IMR-90 (cell line): ENCODE data around the gene ANK3. TPM values are rescaled to one million over a fixed set of nuclear protein-coding genes. Genes with fewer than 3 reads are reported as not detected.

Experiments used
- ATAC-seq: fragments of 200-7000 bp; cut with Tn5 transposase; 2 replicates; pipeline ENCODE4 v1.9.1; 2020; ENCODE audit warnings: low read depth, mild to moderate bottlenecking, moderate library complexity
- BruUV-seq: library from RNA; stranded (reverse); fragments of 400-500 nt; replicated peaks from 2 replicates; lab custom pipeline; 2021; lab: Mats Ljungman, UMichigan
- CTCF ChIA-PET: fragments of 300-600 bp; formaldehyde crosslinking; extraction: SDS; loops from one replicate; lab custom pipeline; 2021; ENCODE audit warnings: antibody characterized with exemption; lab: Yijun Ruan, JAX
- POLR2A ChIA-PET: fragments of 300-600 bp; sonication (Branson Sonifier 250); formaldehyde crosslinking; loops from one replicate; lab custom pipeline; 2022; ENCODE audit warnings: antibody characterized with exemption; ENCODE audit not compliant: unreplicated experiment; lab: Charles Lee
- DNase-seq: peaks from one replicate; pipeline ENCODE4 v3.0.0; 2013
- H2AFZ ChIP-seq: replicated peaks from 2 replicates; pipeline ENCODE3; 2013; ENCODE audit warnings: low read length, mild to moderate bottlenecking; ENCODE audit not compliant: poor library complexity
- H2AK5ac ChIP-seq: 2 replicates; pipeline ENCODE4 v1.6.1; 2013; ENCODE audit warnings: low read depth, low read length, inconsistent platforms
- H2AK9ac ChIP-seq: replicated peaks from 2 replicates; pipeline ENCODE3; 2013; ENCODE audit warnings: mild to moderate bottlenecking, low read depth, low read length, moderate library complexity; ENCODE audit not compliant: poor library complexity
- H2BK120ac ChIP-seq: 2 replicates; pipeline ENCODE4 v1.6.1; 2013; ENCODE audit warnings: low read depth, low read length, inconsistent platforms
- H2BK15ac ChIP-seq: 3 replicates; pipeline ENCODE4 v1.6.1; 2013; ENCODE audit warnings: low read depth, low read length, inconsistent platforms
- H2BK20ac ChIP-seq: 2 replicates; pipeline ENCODE4 v1.6.1; 2013; ENCODE audit warnings: low read depth, mild to moderate bottlenecking, inconsistent platforms, low read length, moderate library complexity
- H2BK5ac ChIP-seq: 2 replicates; pipeline ENCODE4 v1.6.1; 2013; ENCODE audit warnings: mild to moderate bottlenecking, low read depth, low read length, inconsistent platforms; ENCODE audit not compliant: poor library complexity, severe bottlenecking
- H3K14ac ChIP-seq: replicated peaks from 2 replicates; pipeline ENCODE4 v1.6.1; 2013; ENCODE audit warnings: low read depth, low read length, inconsistent platforms
- H3K18ac ChIP-seq: 2 replicates; pipeline ENCODE4 v1.6.1; 2013; ENCODE audit warnings: low read depth, low read length, control low read depth
- H3K23ac ChIP-seq: 2 replicates; pipeline ENCODE4 v1.6.1; 2013; ENCODE audit warnings: low read depth, low read length, inconsistent platforms
- H3K27ac ChIP-seq: 2 replicates; pipeline ENCODE4 v1.5.1; 2013; ENCODE audit warnings: mild to moderate bottlenecking, control low read depth, low read length; ENCODE audit not compliant: insufficient read depth
- H3K27me3 ChIP-seq: 2 replicates; pipeline ENCODE4 v1.6.1; 2013; ENCODE audit warnings: low read length; ENCODE audit not compliant: control insufficient read depth, insufficient read depth
- H3K36me3 ChIP-seq: 2 replicates; pipeline ENCODE4 v1.6.1; 2013; ENCODE audit warnings: low read length, mixed read lengths; ENCODE audit not compliant: control insufficient read depth, insufficient read depth
- H3K4ac ChIP-seq: 2 replicates; pipeline ENCODE4 v1.6.1; 2013; ENCODE audit warnings: low read depth, low read length, inconsistent platforms
- H3K4me1 ChIP-seq: 2 replicates; pipeline ENCODE4 v1.6.1; 2013; ENCODE audit warnings: low read length, mixed read lengths; ENCODE audit not compliant: control insufficient read depth, insufficient read depth
- H3K4me2 ChIP-seq: 2 replicates; pipeline ENCODE4 v1.6.1; 2013; ENCODE audit warnings: low read depth, mild to moderate bottlenecking, control low read depth, low read length, moderate library complexity
- H3K4me3 ChIP-seq: 2 replicates; pipeline ENCODE4 v1.5.1; 2013; ENCODE audit warnings: low read depth, mild to moderate bottlenecking, control low read depth, low read length, moderate library complexity; ENCODE audit not compliant: insufficient read depth
- H3K56ac ChIP-seq: 2 replicates; pipeline ENCODE4 v1.6.1; 2013; ENCODE audit warnings: low read length, inconsistent platforms; ENCODE audit not compliant: insufficient read depth; ENCODE audit errors: extremely low read depth
- H3K79me1 ChIP-seq, 2 experiments: 2 replicates each; pipeline ENCODE4 v1.6.1; 2013; ENCODE audit warnings: low read length in 2 of 2, inconsistent platforms in 1 of 2, low read depth in 1 of 2
- H3K9ac ChIP-seq: 2 replicates; pipeline ENCODE4 v1.6.1; 2013; ENCODE audit warnings: low read depth, low read length, control low read depth
- H3K9me1 ChIP-seq: 2 replicates; pipeline ENCODE4 v1.6.1; 2013; ENCODE audit warnings: low read length, inconsistent platforms; ENCODE audit not compliant: insufficient read depth
- H3K9me3 ChIP-seq: 2 replicates; pipeline ENCODE4 v1.6.1; 2013; ENCODE audit warnings: low read length; ENCODE audit not compliant: control insufficient read depth, insufficient read depth
- H4K20me1 ChIP-seq: 2 replicates; pipeline ENCODE4 v1.6.1; 2013; ENCODE audit warnings: low read length, inconsistent platforms; ENCODE audit not compliant: insufficient read depth
- H4K5ac ChIP-seq: 2 replicates; pipeline ENCODE4 v1.6.1; 2013; ENCODE audit warnings: mild to moderate bottlenecking, low read depth, low read length, control low read depth
- H4K8ac ChIP-seq, 2 experiments: 2 replicates each; pipeline ENCODE4 v1.6.1; 2013; ENCODE audit warnings: low read depth in 2 of 2, low read length in 2 of 2, control low read depth in 1 of 2, inconsistent platforms in 1 of 2
- H4K91ac ChIP-seq: 2 replicates; pipeline ENCODE4 v1.6.1; 2013; ENCODE audit warnings: low read depth, low read length, inconsistent platforms; ENCODE audit not compliant: insufficient read depth
- MAZ ChIP-seq: IDR thresholded peaks from 2 replicates; pipeline ENCODE4 v1.6.1; 2012; ENCODE audit warnings: low read depth, mild to moderate bottlenecking, low read length, improper control_type of control experiment, moderate library complexity, borderline replicate concordance
- MXI1 ChIP-seq: IDR thresholded peaks from 2 replicates; pipeline ENCODE4 v1.6.1; 2012; ENCODE audit warnings: low read depth, mild to moderate bottlenecking, low read length, moderate library complexity, borderline replicate concordance
- WGBS, 2 experiments: methylation state at CpG; one replicate each; pipeline versions ENCODE4 v1.1.5 to v1.1.7; 2013; ENCODE audit warnings: missing lambda C conversion rate in 2 of 2; ENCODE audit not compliant: insufficient read length in 1 of 2; ENCODE audit errors: extremely low coverage in 2 of 2; 5-methylcytosine and 5-hydroxymethylcytosine counted together
- dilution Hi-C: fragments of 300-500 bp; cut with HindIII; formaldehyde crosslinking; loops from one replicate; pipeline ENCODE4 v1.14.3; 2018; ENCODE audit warnings: low sequenced_read_pairs; ENCODE audit not compliant: unreplicated experiment
- in situ Hi-C: fragments of 300-500 bp; cut with MboI; formaldehyde crosslinking; loops from 3 replicates; pipeline ENCODE4 v1.14.3; 2019; ENCODE audit warnings: low sequenced_read_pairs, inconsistent platforms, mixed read lengths
- intact Hi-C: fragments of 100-400 bp; cut with micrococcal nuclease; formaldehyde crosslinking; loops from 2 replicates; pipeline ENCODE4 v1.10.0; 2022
- polyA plus RNA-seq, 3 experiments: library from polyadenylated mRNA; depleted of rRNA; stranded (reverse); fragments of >200 nt; gene quantifications; 2 replicates each; pipeline ENCODE4 v1.2.3, GENCODE V29; 2012; ENCODE audit warnings: low replicate concordance in 1 of 3
- total RNA-seq: library from RNA; depleted of rRNA; stranded (reverse); fragments of >200 nt; gene quantifications from 2 replicates; pipeline ENCODE4 v1.2.3, GENCODE V29; 2012

ANK3 gene
- total and polyA plus RNA-seq, 2 of the 4 experiments (the other 2 are of a cell fraction), result 0.63 to 1.8 TPM

DNA sequence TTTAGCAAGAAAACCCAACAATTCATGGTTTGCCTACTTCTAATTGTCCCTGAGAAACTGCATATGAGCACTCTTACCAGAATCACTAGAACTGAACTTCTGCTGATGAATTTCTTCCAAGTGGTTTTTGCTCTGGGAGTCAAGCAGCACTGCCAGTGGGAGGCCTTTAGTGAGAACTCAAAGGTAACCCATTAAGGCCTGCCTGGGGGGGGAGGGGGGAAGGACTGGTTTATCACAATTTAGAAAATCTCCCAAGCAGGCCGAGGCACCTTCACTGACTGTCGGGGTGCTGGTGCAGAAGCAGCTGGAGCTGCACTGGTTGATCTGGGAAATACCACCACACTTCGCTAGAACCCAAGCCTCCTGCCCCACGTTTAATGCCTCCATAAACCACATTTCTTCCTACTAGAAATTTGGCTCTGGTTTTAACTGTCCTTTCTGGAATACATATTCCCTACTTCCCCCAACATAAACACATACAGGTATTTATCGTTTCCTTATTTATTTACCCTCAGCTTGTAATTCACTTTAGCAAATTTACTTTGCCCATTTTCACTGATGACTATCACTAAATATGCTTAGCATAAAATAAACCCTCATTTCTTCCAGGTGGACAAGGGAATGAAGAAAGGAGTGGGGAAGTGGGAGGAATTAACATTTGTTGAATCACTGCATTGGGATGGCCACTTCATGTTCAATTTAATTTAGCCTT, 14.2 kb downstream of the ANK3 start:
- ATAC-seq (no peak), DNase-seq (no peak)
- Histone ChIP-seq H2AFZ (no peak overlapping the region), H3K9me3 (no peaks in the 10 kb centered on the region), H2BK5ac (no peak overlapping the region), H4K5ac (no peak overlapping the region), H3K9ac (no peak overlapping the region), H3K4ac (no peak overlapping the region), H3K18ac (no peak overlapping the region), H3K27me3 (no peaks in the 10 kb centered on the region), H4K91ac (no peak overlapping the region), H2AK9ac (no peak overlapping the region), H3K23ac (no peak overlapping the region), H2BK20ac (no peak overlapping the region), H3K14ac (no peak overlapping the region), H4K20me1 (no peaks in the 10 kb centered on the region), H2BK15ac (no peak overlapping the region), H4K8ac (no peak overlapping the region), H3K56ac (no peak overlapping the region), H3K36me3 (no peaks in the 10 kb centered on the region), H3K79me1 (no peaks in the 10 kb centered on the region), H3K9me1 (no peaks in the 10 kb centered on the region), H2BK120ac (no peak overlapping the region), H3K27ac (no peak overlapping the region), H3K4me2 (no peak overlapping the region), H3K4me3 (no peak overlapping the region), H2AK5ac (no peak overlapping the region), H3K4me1 (no peaks in the 10 kb centered on the region)
- in situ Hi-C loops, result no loop called here
- CTCF ChIA-PET, result no interaction called here
- WGBS, 2 experiments, result 100% methylated on average over 1 of the region's 5 CpGs; no CpG with 5 or more reads in 1 of the 2 experiments
- dilution Hi-C loops, result no loop called here
- intact Hi-C loops, result no loop called here
- TF ChIP-seq MAZ, result no peak
- TF ChIP-seq MXI1, result no peak
- no TSS peak for BruUV-seq
- POLR2A ChIA-PET, result no interaction called here
